ENCODE results near the gene MKLN1. TPM values are rescaled to one million over a fixed set of nuclear protein-coding genes. Genes with fewer than 3 reads are reported as not detected.

MKLN1 gene
- total RNA-seq, 3 donors from 2014 or later (not counting 1 experiment from before 2014, with no cell fraction given), result 59.1 to 79.6 (median 65.0) TPM

- Histone ChIP-seq H3K36me3 (ENCODE audit: control insufficient read depth, insufficient read depth, low read length) (no peaks in the 10 kb centered on the region), H3K9me3 (ENCODE audit: control insufficient read depth, insufficient read depth, low read length) (no peaks in the 10 kb centered on the region), H3K4me3 (ENCODE audit: low read length) (no peak overlapping the region), H3K27me3 (ENCODE audit: control insufficient read depth, insufficient read depth, low read length) (no peaks in the 10 kb centered on the region), H3K27ac (ENCODE audit: low read length) (no peak overlapping the region), H3K4me1 (ENCODE audit: control insufficient read depth, insufficient read depth, low read length) (no peaks in the 10 kb centered on the region)
- no peak for TF ChIP-seq CTCF (IDR thresholded peaks at IDR 0.05)
- H3K36me3 Mint-ChIP-seq, result no peaks in the 10 kb centered on the region
- ATAC-seq (no peak), DNase-seq (no peak)
- peaks cover under 1 to 7% of the 10 kb centered on the region in 2 donors for H3K27me3 Mint-ChIP-seq (ENCODE audit: low read depth in 2 of 2)
- no peaks in the 10 kb centered on the region for H3K9me3 Mint-ChIP-seq
- WGBS (ENCODE audit: insufficient coverage), result 90% methylated on average over 10 of the region's 10 CpGs
- intact Hi-C loops (cut with micrococcal nuclease), result no loop called here
- no peaks in the 10 kb centered on the region for H3K4me1 Mint-ChIP-seq
- no peak overlapping the region for H3K27ac Mint-ChIP-seq
- H3K4me3 Mint-ChIP-seq, result no peak overlapping the region
These were observed 205.0 kb downstream of the MKLN1 start for GRCh38 chr7:131532570-131533091.

GRCh38 chr7:131533151-131533559 lies 205.5 kb downstream of the MKLN1 start:
- H3K4me3 Mint-ChIP-seq, result no peak overlapping the region
- Histone ChIP-seq H3K4me1 (ENCODE audit: control insufficient read depth, insufficient read depth, low read length) (no peaks in the 10 kb centered on the region), H3K27me3 (ENCODE audit: control insufficient read depth, insufficient read depth, low read length) (no peaks in the 10 kb centered on the region), H3K27ac (ENCODE audit: low read length) (no peak overlapping the region), H3K4me3 (ENCODE audit: low read length) (no peak overlapping the region), H3K36me3 (ENCODE audit: control insufficient read depth, insufficient read depth, low read length) (no peaks in the 10 kb centered on the region), H3K9me3 (ENCODE audit: control insufficient read depth, insufficient read depth, low read length) (no peaks in the 10 kb centered on the region)
- no peak overlapping the region for H3K27ac Mint-ChIP-seq
- H3K4me1 Mint-ChIP-seq, result no peaks in the 10 kb centered on the region
- H3K27me3 Mint-ChIP-seq (ENCODE audit: low read depth in 2 of 2), result peaks cover 0 to 7% of the 10 kb centered on the region in 2 donors
- H3K9me3 Mint-ChIP-seq, result no peaks in the 10 kb centered on the region
- no peaks in the 10 kb centered on the region for H3K36me3 Mint-ChIP-seq
- 84% methylated on average over 9 of the region's 9 CpGs for WGBS (ENCODE audit: insufficient coverage)
- DNase-seq (no peak), ATAC-seq (no peak)
- no peak for TF ChIP-seq CTCF (IDR thresholded peaks at IDR 0.05)
- intact Hi-C loops (cut with micrococcal nuclease), result no loop called here

DNA sequence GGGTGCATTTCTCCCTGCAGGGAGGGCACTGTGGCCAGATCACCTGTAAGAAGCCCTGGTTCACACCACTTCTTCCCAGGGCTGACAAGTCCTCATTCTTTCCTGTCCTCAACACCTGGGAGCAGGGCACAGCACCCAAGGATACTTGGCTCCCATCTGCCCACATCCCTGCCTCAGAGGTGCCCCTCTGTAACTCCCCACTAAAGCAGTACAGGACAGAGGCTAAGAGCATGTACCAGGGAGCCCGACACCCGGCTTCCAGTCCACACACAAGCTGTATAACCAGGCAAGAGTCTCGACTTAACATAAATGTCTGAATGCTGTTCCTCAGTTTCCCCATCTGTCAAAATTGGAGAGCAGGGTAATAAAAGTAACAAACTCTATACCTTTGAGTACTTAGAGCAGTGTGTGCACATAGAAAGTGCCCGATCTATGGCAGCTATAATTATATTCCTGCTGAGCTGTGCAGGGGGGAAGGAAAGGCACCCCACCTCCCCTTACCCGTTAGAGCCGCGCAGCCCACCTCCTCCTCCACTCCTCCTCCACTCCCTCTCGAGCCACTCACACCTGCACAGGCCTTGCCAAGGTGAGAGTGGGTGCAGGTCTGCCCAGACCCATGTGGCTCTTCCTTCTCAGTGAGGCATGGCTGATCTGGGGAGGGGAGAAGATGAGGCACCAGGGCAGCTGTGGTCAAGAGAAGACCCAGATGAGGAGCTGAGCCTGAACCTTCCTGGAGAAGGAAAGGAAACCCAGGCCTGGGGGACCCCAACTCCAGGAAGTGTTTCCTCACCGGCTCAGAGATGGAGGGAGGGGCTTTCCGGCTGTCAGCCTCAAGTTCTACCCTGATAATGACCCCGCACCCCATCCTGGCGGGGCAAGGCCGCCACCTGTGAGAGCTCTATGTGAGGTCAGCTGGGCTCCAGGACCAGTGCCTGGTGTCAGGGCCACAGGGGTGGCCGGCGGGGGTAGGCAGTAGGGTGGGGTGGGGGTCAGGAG lies 206.2 kb downstream of the MKLN1 start:
- no peaks in the 10 kb centered on the region for H3K4me1 Mint-ChIP-seq
- no peaks in the 10 kb centered on the region for H3K4me1 ChIP-seq (ENCODE audit: control insufficient read depth, insufficient read depth, low read length)
- H3K36me3 ChIP-seq (ENCODE audit: control insufficient read depth, insufficient read depth, low read length), result no peaks in the 10 kb centered on the region
- H3K36me3 Mint-ChIP-seq, result no peaks in the 10 kb centered on the region
- 91% methylated on average over 14 of the region's 15 CpGs for WGBS (ENCODE audit: insufficient coverage)
- no peaks in the 10 kb centered on the region for H3K27me3 ChIP-seq (ENCODE audit: control insufficient read depth, insufficient read depth, low read length)
- H3K27ac ChIP-seq (ENCODE audit: low read length), result no peak overlapping the region
- H3K4me3 Mint-ChIP-seq, result no peak overlapping the region
- DNase-seq, result no peak
- no peak for ATAC-seq
- no peak overlapping the region for H3K27ac Mint-ChIP-seq
- H3K9me3 ChIP-seq (ENCODE audit: control insufficient read depth, insufficient read depth, low read length), result no peaks in the 10 kb centered on the region
- no peaks in the 10 kb centered on the region for H3K9me3 Mint-ChIP-seq
- H3K4me3 ChIP-seq (ENCODE audit: low read length), result no peak overlapping the region
- intact Hi-C loops (cut with micrococcal nuclease), result no loop called here
- peaks cover 0 to 3% of the 10 kb centered on the region in 2 donors for H3K27me3 Mint-ChIP-seq (ENCODE audit: low read depth in 2 of 2)
- TF ChIP-seq CTCF (IDR thresholded peaks at IDR 0.05), result no peak
